Activated T-cell treated with anti-CD3 and anti-CD28 coated beads, Interleukin-2, amount 50 U/mL, for 24 hours (primary cell): ENCODE data around the gene ELOF1.
"Not testable (repeated sequence)": the region's sequence is repeated elsewhere in the genome, so short reads cannot be mapped to it uniquely, and the experiment has no call there.

Experiments
- DNase-seq: peaks from one replicate; pipeline ENCODE4 v3.0.0-alpha.2; 2020
- H3K27ac Mint-ChIP-seq: 2 replicates; pipeline ENCODE4 v1.8.0; 2020; ENCODE audit warnings: mild to moderate bottlenecking, mixed read lengths
- H3K27me3 Mint-ChIP-seq: 2 replicates; pipeline ENCODE4 v1.8.0; 2020; ENCODE audit warnings: mixed read lengths
- H3K36me3 Mint-ChIP-seq: 2 replicates; pipeline ENCODE4 v1.8.0; 2020; ENCODE audit warnings: low read depth, mixed read lengths
- H3K4me1 Mint-ChIP-seq: 2 replicates; pipeline ENCODE4 v1.8.0; 2020; ENCODE audit warnings: low read depth, mixed read lengths
- H3K4me3 Mint-ChIP-seq: 2 replicates; pipeline ENCODE4 v1.8.0; 2020; ENCODE audit warnings: mild to moderate bottlenecking, moderate library complexity, mixed read lengths
- H3K9me3 Mint-ChIP-seq: 2 replicates; pipeline ENCODE4 v1.8.0; 2020; ENCODE audit warnings: mixed read lengths

ELOF1 gene

GRCh38 chr19:11578258-11579142 is 19.5 kb upstream of the ELOF1 start:
- Mint-ChIP-seq H3K27ac (no peak overlapping the region), H3K27me3 (no peaks in the 10 kb centered on the region), H3K36me3 (peaks cover 6% of the 10 kb centered on the region), H3K4me1 (peaks cover 40% of the 10 kb centered on the region), H3K4me3 (peak overlapping the region; percentile 64), H3K9me3 (no peaks in the 10 kb centered on the region)
- peak; percentile 60 for DNase-seq

GRCh38 chr19:11577451-11578257 is 18.6 kb upstream of the ELOF1 start, which contains the start of gene ACP5:
ACP5 (minus strand) TSS chr19:11577645; CDS start chr19:11577317, 328 bp downstream.
- Mint-ChIP-seq H3K27me3 (no peaks in the 10 kb centered on the region), H3K9me3 (no peaks in the 10 kb centered on the region), H3K27ac (peak within 1 kb of the TSS; percentile 59), H3K4me3 (peak within 1 kb of the TSS; percentile 64), H3K36me3 (peaks cover 6% of the 10 kb centered on the region), H3K4me1 (peaks cover 38% of the 10 kb centered on the region)
- DNase-seq, result no peak

- H3K4me1 Mint-ChIP-seq, result peaks cover 29% of the 10 kb centered on the region
- no peak overlapping the region for H3K4me3 Mint-ChIP-seq
- no peaks in the 10 kb centered on the region for H3K27me3 Mint-ChIP-seq
- H3K27ac Mint-ChIP-seq, result no peak overlapping the region
- H3K36me3 Mint-ChIP-seq, result peaks cover 6% of the 10 kb centered on the region
- no peak for DNase-seq
- no peaks in the 10 kb centered on the region for H3K9me3 Mint-ChIP-seq
Measured at GRCh38 chr19:11576227-11576626, 17.2 kb upstream of the ELOF1 start.

GRCh38 chr19:11574689-11575088 is 15.7 kb upstream of the ELOF1 start:
- no peak overlapping the region for H3K4me3 Mint-ChIP-seq
- peaks cover 6% of the 10 kb centered on the region for H3K36me3 Mint-ChIP-seq
- peak overlapping the region; percentile 26 for H3K27ac Mint-ChIP-seq
- DNase-seq, result no peak
- H3K27me3 Mint-ChIP-seq, result no peaks in the 10 kb centered on the region
- peaks cover 20% of the 10 kb centered on the region for H3K4me1 Mint-ChIP-seq
- H3K9me3 Mint-ChIP-seq, result no peaks in the 10 kb centered on the region

GRCh38 chr19:11573763-11574162 is 14.7 kb upstream of the ELOF1 start:
- not testable (repeated sequence) for H3K36me3 Mint-ChIP-seq, H3K4me3 Mint-ChIP-seq, DNase-seq, H3K27me3 Mint-ChIP-seq, H3K27ac Mint-ChIP-seq, H3K9me3 Mint-ChIP-seq
- H3K4me1 Mint-ChIP-seq, result peaks cover 17% of the 10 kb centered on the region

GRCh38 chr19:11573354-11573753 is 14.3 kb upstream of the ELOF1 start:
- not testable (repeated sequence) for H3K36me3 Mint-ChIP-seq, DNase-seq, H3K27ac Mint-ChIP-seq, H3K4me3 Mint-ChIP-seq, H3K9me3 Mint-ChIP-seq, H3K27me3 Mint-ChIP-seq
- H3K4me1 Mint-ChIP-seq, result peaks cover 15% of the 10 kb centered on the region

- Mint-ChIP-seq H3K27ac (no peak overlapping the region), H3K4me3 (no peak overlapping the region), H3K4me1 (peaks cover 11% of the 10 kb centered on the region), H3K36me3 (peaks cover 6% of the 10 kb centered on the region), H3K27me3 (no peaks in the 10 kb centered on the region), H3K9me3 (no peaks in the 10 kb centered on the region)
- no peak for DNase-seq
Measured at GRCh38 chr19:11570039-11570462, 11.0 kb upstream of the ELOF1 start.

GRCh38 chr19:11566164-11566563 is 7.1 kb upstream of the ELOF1 start:
- Mint-ChIP-seq H3K27me3 (no peaks in the 10 kb centered on the region), H3K9me3 (no peaks in the 10 kb centered on the region), H3K4me1 (peaks cover 11% of the 10 kb centered on the region), H3K4me3 (no peak overlapping the region), H3K27ac (no peak overlapping the region), H3K36me3 (peaks cover 3% of the 10 kb centered on the region)
- no peak for DNase-seq

- H3K36me3 Mint-ChIP-seq, DNase-seq, H3K27me3 Mint-ChIP-seq, H3K4me3 Mint-ChIP-seq, H3K27ac Mint-ChIP-seq, H3K9me3 Mint-ChIP-seq: not testable (repeated sequence)
- peaks cover 15% of the 10 kb centered on the region for H3K4me1 Mint-ChIP-seq
Measured at GRCh38 chr19:11565649-11565980, 6.6 kb upstream of the ELOF1 start.

GRCh38 chr19:11564082-11564807 is 5.2 kb upstream of the ELOF1 start:
- H3K4me3 Mint-ChIP-seq, DNase-seq, H3K27me3 Mint-ChIP-seq, H3K27ac Mint-ChIP-seq, H3K9me3 Mint-ChIP-seq: not testable (repeated sequence)
- peaks cover 22% of the 10 kb centered on the region for H3K4me1 Mint-ChIP-seq
- peaks cover 10% of the 10 kb centered on the region for H3K36me3 Mint-ChIP-seq

GRCh38 chr19:11563532-11563931 is 4.5 kb upstream of the ELOF1 start:
- H3K4me1 Mint-ChIP-seq, result peaks cover 23% of the 10 kb centered on the region
- H3K27me3 Mint-ChIP-seq, result no peaks in the 10 kb centered on the region
- no peak overlapping the region for H3K27ac Mint-ChIP-seq
- peaks cover 17% of the 10 kb centered on the region for H3K36me3 Mint-ChIP-seq
- H3K4me3 Mint-ChIP-seq, result no peak overlapping the region
- no peak for DNase-seq
- H3K9me3 Mint-ChIP-seq, result no peaks in the 10 kb centered on the region

- H3K4me1 Mint-ChIP-seq, result peaks cover 40% of the 10 kb centered on the region
- peak overlapping the region; percentile 88 for H3K4me3 Mint-ChIP-seq
- peak overlapping the region; percentile 90 for H3K27ac Mint-ChIP-seq
- no peaks in the 10 kb centered on the region for H3K9me3 Mint-ChIP-seq
- no peaks in the 10 kb centered on the region for H3K27me3 Mint-ChIP-seq
- no peak for DNase-seq
- peaks cover 36% of the 10 kb centered on the region for H3K36me3 Mint-ChIP-seq
Measured at GRCh38 chr19:11560404-11561051, 1.5 kb upstream of the ELOF1 start.

- Mint-ChIP-seq H3K9me3 (no peaks in the 10 kb centered on the region), H3K4me1 (peaks cover 46% of the 10 kb centered on the region), H3K27ac (peak overlapping the region; percentile 53), H3K4me3 (peak overlapping the region; percentile 88), H3K36me3 (peaks cover 68% of the 10 kb centered on the region), H3K27me3 (no peaks in the 10 kb centered on the region)
- DNase-seq, result no peak
Measured at GRCh38 chr19:11556634-11557420, 2.2 kb downstream of the ELOF1 start.
